HepG2 (cell line): Measurements from ENCODE around the gene ONECUT2.

ENCODE experiments used
- POLR2AphosphoS5 ChIP-seq: IDR thresholded peaks from 2 replicates; pipeline ENCODE4 v1.6.1; 2012; ENCODE audit warnings: low read depth, low read length
- TF ChIP-seq, protein P1 (sequence below): sonication (generic); formaldehyde crosslinking; IDR thresholded peaks from 2 replicates; pipeline ENCODE4 v1.5.0; 2020; ENCODE audit warnings: missing genetic modification reagents
- TF ChIP-seq, protein P2 (sequence below): sonication (generic); formaldehyde crosslinking; IDR thresholded peaks from 2 replicates; pipeline ENCODE4 v1.8.1; 2022; ENCODE audit warnings: low read depth, mild to moderate bottlenecking, missing genetic modification reagents

DNA sequence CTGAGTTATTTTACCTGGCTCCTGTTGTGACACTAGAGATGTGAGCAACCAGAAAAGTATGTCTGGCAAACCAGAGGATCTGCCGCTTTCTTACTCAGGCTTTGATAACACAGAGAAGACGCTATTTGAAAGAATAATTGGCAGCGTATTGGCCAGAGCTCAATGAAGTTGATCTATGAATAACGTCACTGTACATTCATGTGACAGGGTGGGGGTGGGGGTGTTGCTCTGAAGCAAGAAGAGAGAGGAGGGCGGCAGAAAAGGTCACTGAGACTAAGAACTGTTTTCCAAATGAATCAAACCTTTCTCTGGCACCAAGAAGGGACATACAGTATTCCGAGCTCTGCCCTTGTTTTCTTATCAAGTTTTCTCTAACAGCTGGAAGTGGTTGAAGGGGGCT is 1.7 kb upstream of the ONECUT2 start:
- TF ChIP-seq, protein P1, sequence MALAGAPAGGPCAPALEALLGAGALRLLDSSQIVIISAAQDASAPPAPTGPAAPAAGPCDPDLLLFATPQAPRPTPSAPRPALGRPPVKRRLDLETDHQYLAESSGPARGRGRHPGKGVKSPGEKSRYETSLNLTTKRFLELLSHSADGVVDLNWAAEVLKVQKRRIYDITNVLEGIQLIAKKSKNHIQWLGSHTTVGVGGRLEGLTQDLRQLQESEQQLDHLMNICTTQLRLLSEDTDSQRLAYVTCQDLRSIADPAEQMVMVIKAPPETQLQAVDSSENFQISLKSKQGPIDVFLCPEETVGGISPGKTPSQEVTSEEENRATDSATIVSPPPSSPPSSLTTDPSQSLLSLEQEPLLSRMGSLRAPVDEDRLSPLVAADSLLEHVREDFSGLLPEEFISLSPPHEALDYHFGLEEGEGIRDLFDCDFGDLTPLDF (CRISPR knock-in tag), result no peak
- no peak for TF ChIP-seq POLR2AphosphoS5
- TF ChIP-seq, protein P2, sequence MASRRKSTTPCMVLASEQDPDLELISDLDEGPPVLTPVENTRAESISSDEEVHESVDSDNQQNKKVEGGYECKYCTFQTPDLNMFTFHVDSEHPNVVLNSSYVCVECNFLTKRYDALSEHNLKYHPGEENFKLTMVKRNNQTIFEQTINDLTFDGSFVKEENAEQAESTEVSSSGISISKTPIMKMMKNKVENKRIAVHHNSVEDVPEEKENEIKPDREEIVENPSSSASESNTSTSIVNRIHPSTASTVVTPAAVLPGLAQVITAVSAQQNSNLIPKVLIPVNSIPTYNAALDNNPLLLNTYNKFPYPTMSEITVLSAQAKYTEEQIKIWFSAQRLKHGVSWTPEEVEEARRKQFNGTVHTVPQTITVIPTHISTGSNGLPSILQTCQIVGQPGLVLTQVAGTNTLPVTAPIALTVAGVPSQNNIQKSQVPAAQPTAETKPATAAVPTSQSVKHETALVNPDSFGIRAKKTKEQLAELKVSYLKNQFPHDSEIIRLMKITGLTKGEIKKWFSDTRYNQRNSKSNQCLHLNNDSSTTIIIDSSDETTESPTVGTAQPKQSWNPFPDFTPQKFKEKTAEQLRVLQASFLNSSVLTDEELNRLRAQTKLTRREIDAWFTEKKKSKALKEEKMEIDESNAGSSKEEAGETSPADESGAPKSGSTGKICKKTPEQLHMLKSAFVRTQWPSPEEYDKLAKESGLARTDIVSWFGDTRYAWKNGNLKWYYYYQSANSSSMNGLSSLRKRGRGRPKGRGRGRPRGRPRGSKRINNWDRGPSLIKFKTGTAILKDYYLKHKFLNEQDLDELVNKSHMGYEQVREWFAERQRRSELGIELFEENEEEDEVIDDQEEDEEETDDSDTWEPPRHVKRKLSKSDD, result no peak
